GM23248 (cell line): ENCODE measurements around the gene GMPPA. TPM values are rescaled to one million over a fixed set of nuclear protein-coding genes. Genes with fewer than 3 reads are reported as not detected.

Experiments used
- DNase-seq: peaks from one replicate; pipeline ENCODE4 v3.0.0-alpha.2; 2015
- H2AFZ ChIP-seq: fragments of 200-600 bp; sonication (generic); 2 replicates; pipeline ENCODE4 v1.6.1; 2016; ENCODE audit warnings: antibody characterized with exemption
- H3F3A ChIP-seq: fragments of 200-600 bp; sonication (generic); 2 replicates; pipeline ENCODE4 v1.6.1; 2016; ENCODE audit warnings: mild to moderate bottlenecking, antibody characterized with exemption, mixed run types; ENCODE audit not compliant: insufficient read depth
- H3K27ac ChIP-seq: fragments of 200-600 bp; sonication (generic); 2 replicates; pipeline ENCODE4 v1.5.1; 2016; ENCODE audit warnings: mild to moderate bottlenecking
- H3K27me3 ChIP-seq: fragments of 200-600 bp; sonication (generic); replicated peaks from 2 replicates; pipeline ENCODE4 v1.6.1; 2016; ENCODE audit warnings: mild to moderate bottlenecking; ENCODE audit not compliant: insufficient read depth
- H3K36me3 ChIP-seq: fragments of 200-600 bp; sonication (generic); 2 replicates; pipeline ENCODE4 v1.6.1; 2016; ENCODE audit warnings: low read depth, mild to moderate bottlenecking
- H3K4me1 ChIP-seq: fragments of 200-600 bp; sonication (generic); 2 replicates; pipeline ENCODE4 v1.6.1; 2016; ENCODE audit warnings: mild to moderate bottlenecking; ENCODE audit not compliant: insufficient read depth
- H3K4me2 ChIP-seq: fragments of 200-600 bp; sonication (generic); one replicate; pipeline ENCODE4 v1.6.1; 2016; ENCODE audit warnings: mild to moderate bottlenecking; ENCODE audit not compliant: unreplicated experiment
- H3K4me3 ChIP-seq: fragments of 200-600 bp; sonication (generic); 2 replicates; pipeline ENCODE4 v1.5.1; 2016; ENCODE audit warnings: mild to moderate bottlenecking
- H3K79me2 ChIP-seq: fragments of 200-600 bp; sonication (generic); 2 replicates; pipeline ENCODE4 v1.6.1; 2016; ENCODE audit warnings: mild to moderate bottlenecking; ENCODE audit not compliant: insufficient read depth
- H3K9ac ChIP-seq: fragments of 200-600 bp; sonication (generic); 2 replicates; pipeline ENCODE4 v1.6.1; 2016; ENCODE audit warnings: mild to moderate bottlenecking
- H3K9me2 ChIP-seq: fragments of 200-600 bp; sonication (generic); 2 replicates; pipeline ENCODE4 v1.6.1; 2016; ENCODE audit warnings: mixed run types, mild to moderate bottlenecking, moderate library complexity; ENCODE audit not compliant: insufficient read depth
- H3K9me3 ChIP-seq: fragments of 200-600 bp; sonication (generic); one replicate; pipeline ENCODE4 v1.6.1; 2017; ENCODE audit warnings: low read depth
- H4K20me1 ChIP-seq: fragments of 200-600 bp; sonication (generic); 2 replicates; pipeline ENCODE4 v1.6.0; 2016; ENCODE audit not compliant: insufficient read depth
- EZH2 ChIP-seq: fragments of 200-600 bp; sonication (generic); IDR thresholded peaks from 2 replicates; pipeline ENCODE4 v1.6.1; 2018; ENCODE audit warnings: antibody characterized with exemption, mild to moderate bottlenecking; ENCODE audit not compliant: insufficient read depth, poor library complexity, severe bottlenecking
- EZH2phosphoT487 ChIP-seq: fragments of 200-600 bp; sonication (generic); IDR thresholded peaks from 2 replicates; pipeline ENCODE4 v1.6.1; 2018; ENCODE audit warnings: antibody characterized with exemption, moderate library complexity, mild to moderate bottlenecking, low read depth; ENCODE audit not compliant: insufficient read depth
- WGBS, 2 experiments: methylation state at CpG; one replicate each; pipeline ENCODE4 v1.1.6; 2015 to 2017; ENCODE audit warnings: low lambda C conversion rate in 2 of 2, low coverage in 1 of 2; ENCODE audit errors: missing lambda C conversion rate in 2 of 2; 5-methylcytosine and 5-hydroxymethylcytosine counted together
- in situ Hi-C: fragments of 300-500 bp; cut with MboI; formaldehyde crosslinking; loops from 2 replicates; pipeline ENCODE4 v1.15.0; 2020
- polyA plus RNA-seq: library from polyadenylated mRNA; unstranded; fragments of >200 nt; fragmentation: Nextera tagmentation; extraction: Ambion mirVana; gene quantifications from 2 replicates; pipeline ENCODE4 v1.2.1, GENCODE V29; 2016
- total RNA-seq: library from RNA; depleted of rRNA; stranded (reverse); fragments of >200 nt; shearing (Covaris generic); gene quantifications from 2 replicates; pipeline ENCODE4 v1.2.3, GENCODE V29; 2014

GMPPA gene
- total and polyA plus RNA-seq, 2 experiments from 2014 or later = 60.6 to 65.6 TPM

DNA sequence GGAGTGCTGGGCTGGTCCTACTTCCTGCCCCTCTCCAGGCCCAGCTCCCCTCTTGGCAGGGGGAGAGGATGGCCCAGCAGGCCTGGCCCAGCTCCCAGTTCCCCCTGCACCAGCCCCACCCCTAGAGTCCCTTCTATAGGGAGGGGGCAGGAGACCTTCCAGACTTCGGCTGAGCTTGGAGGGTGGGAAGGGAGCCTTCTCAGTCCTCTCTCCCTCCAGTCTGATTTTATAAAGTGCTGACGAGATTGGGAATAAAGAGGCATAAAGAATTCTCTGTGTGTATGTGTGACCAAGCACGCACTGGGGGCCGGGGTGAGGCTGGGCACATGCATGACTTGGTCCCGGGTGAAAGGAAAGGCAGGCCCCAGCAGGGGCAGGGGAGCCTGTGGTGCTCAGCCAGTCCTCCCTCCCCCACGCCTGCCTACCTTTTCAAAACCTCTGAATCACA is 39.8 kb downstream of the GMPPA start:
- no peak overlapping the region for H3K9ac ChIP-seq
- peaks cover 11% of the 10 kb centered on the region; the same call in 1 of the 2 replicates for H3K36me3 ChIP-seq
- peaks cover 35% of the 10 kb centered on the region for H3K79me2 ChIP-seq
- H3K9me2 ChIP-seq = no peaks in the 10 kb centered on the region
- peaks cover 9% of the 10 kb centered on the region for H3F3A ChIP-seq
- H4K20me1 ChIP-seq = no peaks in the 10 kb centered on the region
- WGBS, 2 experiments = 80 to 85% methylated on average over 6 of the region's 6 CpGs
- TF ChIP-seq EZH2 (no peak), EZH2phosphoT487 (no peak)
- DNase-seq = no peak
- no peak overlapping the region for H3K4me2 ChIP-seq
- no peak overlapping the region for H2AFZ ChIP-seq
- no peaks in the 10 kb centered on the region for H3K9me3 ChIP-seq
- no peak overlapping the region for H3K4me3 ChIP-seq
- H3K27ac ChIP-seq = no peak overlapping the region
- no peaks in the 10 kb centered on the region for H3K4me1 ChIP-seq
- in situ Hi-C loops = no loop called here
- H3K27me3 ChIP-seq = no peaks in the 10 kb centered on the region

- in situ Hi-C loops = no loop called here
- no peaks in the 10 kb centered on the region for H3K9me2 ChIP-seq
- no peaks in the 10 kb centered on the region for H3K27me3 ChIP-seq
- no peak overlapping the region for H2AFZ ChIP-seq
- peaks cover 9% of the 10 kb centered on the region for H3F3A ChIP-seq
- peaks cover 35% of the 10 kb centered on the region for H3K79me2 ChIP-seq
- H3K4me1 ChIP-seq = no peaks in the 10 kb centered on the region
- no peaks in the 10 kb centered on the region for H4K20me1 ChIP-seq
- H3K9ac ChIP-seq = no peak overlapping the region
- H3K4me3 ChIP-seq = no peak overlapping the region
- H3K27ac ChIP-seq = no peak overlapping the region
- H3K36me3 ChIP-seq = peaks cover 11% of the 10 kb centered on the region; the same call in 1 of the 2 replicates
- no peaks in the 10 kb centered on the region for H3K9me3 ChIP-seq
- no peak for TF ChIP-seq EZH2phosphoT487
- no peak for TF ChIP-seq EZH2
- H3K4me2 ChIP-seq = no peak overlapping the region
- no peak for DNase-seq
- 86 to 89% methylated on average over 31 to 32 of the region's 32 CpGs for WGBS, 2 experiments
Measured at GRCh38 chr2:219538956-219539788, 40.5 kb downstream of the GMPPA start.

GRCh38 chr2:219539926-219540678 is 41.4 kb downstream of the GMPPA start:
- Histone ChIP-seq H3K4me2 (no peak overlapping the region), H3K4me1 (no peaks in the 10 kb centered on the region), H3K27ac (no peak overlapping the region), H3K9ac (no peak overlapping the region), H4K20me1 (no peaks in the 10 kb centered on the region), H3K4me3 (no peak overlapping the region), H3K79me2 (peaks cover 35% of the 10 kb centered on the region), H3K27me3 (no peaks in the 10 kb centered on the region), H3K9me3 (no peaks in the 10 kb centered on the region), H2AFZ (no peak overlapping the region), H3K36me3 (peaks cover 11% of the 10 kb centered on the region; the same call in 1 of the 2 replicates), H3K9me2 (no peaks in the 10 kb centered on the region), H3F3A (peaks cover 9% of the 10 kb centered on the region)
- DNase-seq = no peak
- WGBS, 2 experiments = 94% methylated on average over 35 to 46 of the region's 46 CpGs
- TF ChIP-seq EZH2 (no peak), EZH2phosphoT487 (no peak)
- in situ Hi-C loops = no loop called here

- peaks cover 9% of the 10 kb centered on the region for H3F3A ChIP-seq
- TF ChIP-seq EZH2phosphoT487 = no peak
- TF ChIP-seq EZH2 = no peak
- no peaks in the 10 kb centered on the region for H3K27me3 ChIP-seq
- no peak overlapping the region for H3K9ac ChIP-seq
- 93% methylated on average over 12 of the region's 12 CpGs for WGBS, 2 experiments
- no peaks in the 10 kb centered on the region for H3K9me3 ChIP-seq
- H3K9me2 ChIP-seq = no peaks in the 10 kb centered on the region
- no peak overlapping the region for H2AFZ ChIP-seq
- H3K4me1 ChIP-seq = no peaks in the 10 kb centered on the region
- peaks cover 11% of the 10 kb centered on the region; the same call in 1 of the 2 replicates for H3K36me3 ChIP-seq
- peaks cover 35% of the 10 kb centered on the region for H3K79me2 ChIP-seq
- H3K4me3 ChIP-seq = no peak overlapping the region
- no peaks in the 10 kb centered on the region for H4K20me1 ChIP-seq
- no peak for DNase-seq
- H3K4me2 ChIP-seq = no peak overlapping the region
- no peak overlapping the region for H3K27ac ChIP-seq
- in situ Hi-C loops = no loop called here
Measured at GRCh38 chr2:219540784-219541504, 42.3 kb downstream of the GMPPA start.
